Measurements from ENCODE around the gene RAB38. TPM values are rescaled to one million over a fixed set of nuclear protein-coding genes. Genes with fewer than 3 reads are reported as not detected.

The RAB38 gene
- total and polyA plus RNA-seq, 10 of the 15 experiments (the other 5 are each of a cell fraction or from before 2014, with no cell fraction given) = 8.4 to 30.5 (median 11.7) TPM

DNA sequence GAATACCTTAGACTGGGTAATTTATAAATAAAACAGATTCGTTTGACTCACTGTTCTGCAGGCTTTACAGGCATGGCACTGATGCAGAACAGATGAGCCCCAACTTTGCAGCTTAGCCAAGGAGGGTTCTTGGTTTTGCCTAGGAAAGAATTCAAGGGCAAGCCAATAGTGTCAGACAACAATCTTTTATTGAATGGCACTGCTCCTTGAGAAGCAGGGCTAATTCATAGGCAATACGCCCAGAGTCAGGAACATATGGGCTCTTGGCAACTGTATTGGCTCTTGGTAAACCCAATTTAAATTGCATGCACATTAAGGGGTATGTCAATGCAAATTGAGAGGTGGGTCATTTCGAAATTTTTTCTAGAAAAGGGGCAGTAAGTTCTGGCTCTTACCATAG, 87.9 kb downstream of the RAB38 start:
- Histone ChIP-seq H3K9me3 (replicated peaks; ENCODE audit: control insufficient read depth, insufficient read depth, low read length) (no peaks in the 10 kb centered on the region), H3K36me3 (ENCODE audit: control insufficient read depth in 2 of 2, insufficient read depth in 2 of 2, low read length in 1 of 2) (no peaks in the 10 kb centered on the region), H3K27ac (ENCODE audit: control insufficient read depth, insufficient read depth) (no peak overlapping the region), H3K4me2 (ENCODE audit: control insufficient read depth, insufficient read depth) (no peak overlapping the region), H3K79me2 (ENCODE audit: control insufficient read depth, insufficient read depth, low read length) (no peaks in the 10 kb centered on the region), H3K27me3 (replicated peaks in 1 of 2; ENCODE audit: control insufficient read depth in 2 of 2, insufficient read depth in 2 of 2, low read length in 1 of 2) (no peaks in the 10 kb centered on the region), H3K9ac (ENCODE audit: control insufficient read depth, insufficient read depth, low read length) (no peak overlapping the region), H4K20me1 (ENCODE audit: control insufficient read depth, insufficient read depth) (no peaks in the 10 kb centered on the region), H3K4me3 (no peak overlapping the region), H2AFZ (ENCODE audit: control insufficient read depth, low read depth, low read length) (no peak overlapping the region), H3K4me1 (ENCODE audit: control insufficient read depth, insufficient read depth, low read length) (no peaks in the 10 kb centered on the region)
- ChIA-PET SMC1A (ENCODE audit: uncharacterized antibody, unreplicated experiment) (no interaction called here), RAD21 (ENCODE audit: unreplicated experiment) (no interaction called here), CTCF (no interaction called here), POLR2A (no interaction called here)
- TF ChIP-seq GABPA (IDR thresholded peaks at IDR 0.05; ENCODE audit: low read depth) (no peak), TCF7 (IDR thresholded peaks at IDR 0.05; ENCODE audit: borderline replicate concordance) (no peak), RUNX3 (IDR thresholded peaks at IDR 0.05; ENCODE audit: low read length) (no peak), CBX5 (IDR thresholded peaks at IDR 0.05; ENCODE audit: low read depth) (no peak), TCF3 (IDR thresholded peaks at IDR 0.05; ENCODE audit: borderline replicate concordance, insufficient read depth, low read depth, low read length) (no peak)
- TF ChIP-seq, protein P1, sequence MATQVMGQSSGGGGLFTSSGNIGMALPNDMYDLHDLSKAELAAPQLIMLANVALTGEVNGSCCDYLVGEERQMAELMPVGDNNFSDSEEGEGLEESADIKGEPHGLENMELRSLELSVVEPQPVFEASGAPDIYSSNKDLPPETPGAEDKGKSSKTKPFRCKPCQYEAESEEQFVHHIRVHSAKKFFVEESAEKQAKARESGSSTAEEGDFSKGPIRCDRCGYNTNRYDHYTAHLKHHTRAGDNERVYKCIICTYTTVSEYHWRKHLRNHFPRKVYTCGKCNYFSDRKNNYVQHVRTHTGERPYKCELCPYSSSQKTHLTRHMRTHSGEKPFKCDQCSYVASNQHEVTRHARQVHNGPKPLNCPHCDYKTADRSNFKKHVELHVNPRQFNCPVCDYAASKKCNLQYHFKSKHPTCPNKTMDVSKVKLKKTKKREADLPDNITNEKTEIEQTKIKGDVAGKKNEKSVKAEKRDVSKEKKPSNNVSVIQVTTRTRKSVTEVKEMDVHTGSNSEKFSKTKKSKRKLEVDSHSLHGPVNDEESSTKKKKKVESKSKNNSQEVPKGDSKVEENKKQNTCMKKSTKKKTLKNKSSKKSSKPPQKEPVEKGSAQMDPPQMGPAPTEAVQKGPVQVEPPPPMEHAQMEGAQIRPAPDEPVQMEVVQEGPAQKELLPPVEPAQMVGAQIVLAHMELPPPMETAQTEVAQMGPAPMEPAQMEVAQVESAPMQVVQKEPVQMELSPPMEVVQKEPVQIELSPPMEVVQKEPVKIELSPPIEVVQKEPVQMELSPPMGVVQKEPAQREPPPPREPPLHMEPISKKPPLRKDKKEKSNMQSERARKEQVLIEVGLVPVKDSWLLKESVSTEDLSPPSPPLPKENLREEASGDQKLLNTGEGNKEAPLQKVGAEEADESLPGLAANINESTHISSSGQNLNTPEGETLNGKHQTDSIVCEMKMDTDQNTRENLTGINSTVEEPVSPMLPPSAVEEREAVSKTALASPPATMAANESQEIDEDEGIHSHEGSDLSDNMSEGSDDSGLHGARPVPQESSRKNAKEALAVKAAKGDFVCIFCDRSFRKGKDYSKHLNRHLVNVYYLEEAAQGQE (IDR thresholded peaks at IDR 0.05; ENCODE audit: low read depth, low read length) = no peak
- TF ChIP-seq, protein P2, sequence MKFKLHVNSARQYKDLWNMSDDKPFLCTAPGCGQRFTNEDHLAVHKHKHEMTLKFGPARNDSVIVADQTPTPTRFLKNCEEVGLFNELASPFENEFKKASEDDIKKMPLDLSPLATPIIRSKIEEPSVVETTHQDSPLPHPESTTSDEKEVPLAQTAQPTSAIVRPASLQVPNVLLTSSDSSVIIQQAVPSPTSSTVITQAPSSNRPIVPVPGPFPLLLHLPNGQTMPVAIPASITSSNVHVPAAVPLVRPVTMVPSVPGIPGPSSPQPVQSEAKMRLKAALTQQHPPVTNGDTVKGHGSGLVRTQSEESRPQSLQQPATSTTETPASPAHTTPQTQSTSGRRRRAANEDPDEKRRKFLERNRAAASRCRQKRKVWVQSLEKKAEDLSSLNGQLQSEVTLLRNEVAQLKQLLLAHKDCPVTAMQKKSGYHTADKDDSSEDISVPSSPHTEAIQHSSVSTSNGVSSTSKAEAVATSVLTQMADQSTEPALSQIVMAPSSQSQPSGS (IDR thresholded peaks at IDR 0.05; ENCODE audit: low read length) = no peak
- TF ChIP-seq, protein P3, sequence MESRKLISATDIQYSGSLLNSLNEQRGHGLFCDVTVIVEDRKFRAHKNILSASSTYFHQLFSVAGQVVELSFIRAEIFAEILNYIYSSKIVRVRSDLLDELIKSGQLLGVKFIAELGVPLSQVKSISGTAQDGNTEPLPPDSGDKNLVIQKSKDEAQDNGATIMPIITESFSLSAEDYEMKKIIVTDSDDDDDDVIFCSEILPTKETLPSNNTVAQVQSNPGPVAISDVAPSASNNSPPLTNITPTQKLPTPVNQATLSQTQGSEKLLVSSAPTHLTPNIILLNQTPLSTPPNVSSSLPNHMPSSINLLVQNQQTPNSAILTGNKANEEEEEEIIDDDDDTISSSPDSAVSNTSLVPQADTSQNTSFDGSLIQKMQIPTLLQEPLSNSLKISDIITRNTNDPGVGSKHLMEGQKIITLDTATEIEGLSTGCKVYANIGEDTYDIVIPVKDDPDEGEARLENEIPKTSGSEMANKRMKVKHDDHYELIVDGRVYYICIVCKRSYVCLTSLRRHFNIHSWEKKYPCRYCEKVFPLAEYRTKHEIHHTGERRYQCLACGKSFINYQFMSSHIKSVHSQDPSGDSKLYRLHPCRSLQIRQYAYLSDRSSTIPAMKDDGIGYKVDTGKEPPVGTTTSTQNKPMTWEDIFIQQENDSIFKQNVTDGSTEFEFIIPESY (IDR thresholded peaks at IDR 0.05) = no peak
- FAIRE-seq (no peak), DNase-seq (ENCODE audit: low read depth, low spot score) (no peak), ATAC-seq (no peak)
- no TSS peak for BruUV-seq (replicated peaks)
- intact Hi-C loops (cut with micrococcal nuclease; ENCODE audit: unreplicated experiment) (no loop called here), in situ Hi-C loops (cut with MboI) (no loop called here)
- whole genome bisulfite sequencing (ENCODE audit: insufficient coverage, insufficient replicate concordance, low lambda C conversion rate, missing lambda C conversion rate) = 5% methylated on average over 3 of the region's 3 CpGs
